GM23248 (cell line): ENCODE measurements around the gene ZG16B. TPM values are rescaled to one million over a fixed set of nuclear protein-coding genes. Genes with fewer than 3 reads are reported as not detected.

Source experiments
- DNase-seq: peaks from one replicate; pipeline ENCODE4 v3.0.0-alpha.2; 2015
- H2AFZ ChIP-seq: fragments of 200-600 bp; sonication (generic); 2 replicates; pipeline ENCODE4 v1.6.1; 2016; ENCODE audit warnings: antibody characterized with exemption
- H3F3A ChIP-seq: fragments of 200-600 bp; sonication (generic); 2 replicates; pipeline ENCODE4 v1.6.1; 2016; ENCODE audit warnings: mild to moderate bottlenecking, antibody characterized with exemption, mixed run types; ENCODE audit not compliant: insufficient read depth
- H3K27ac ChIP-seq: fragments of 200-600 bp; sonication (generic); 2 replicates; pipeline ENCODE4 v1.5.1; 2016; ENCODE audit warnings: mild to moderate bottlenecking
- H3K27me3 ChIP-seq: fragments of 200-600 bp; sonication (generic); replicated peaks from 2 replicates; pipeline ENCODE4 v1.6.1; 2016; ENCODE audit warnings: mild to moderate bottlenecking; ENCODE audit not compliant: insufficient read depth
- H3K36me3 ChIP-seq: fragments of 200-600 bp; sonication (generic); 2 replicates; pipeline ENCODE4 v1.6.1; 2016; ENCODE audit warnings: low read depth, mild to moderate bottlenecking
- H3K4me1 ChIP-seq: fragments of 200-600 bp; sonication (generic); 2 replicates; pipeline ENCODE4 v1.6.1; 2016; ENCODE audit warnings: mild to moderate bottlenecking; ENCODE audit not compliant: insufficient read depth
- H3K4me2 ChIP-seq: fragments of 200-600 bp; sonication (generic); one replicate; pipeline ENCODE4 v1.6.1; 2016; ENCODE audit warnings: mild to moderate bottlenecking; ENCODE audit not compliant: unreplicated experiment
- H3K4me3 ChIP-seq: fragments of 200-600 bp; sonication (generic); 2 replicates; pipeline ENCODE4 v1.5.1; 2016; ENCODE audit warnings: mild to moderate bottlenecking
- H3K79me2 ChIP-seq: fragments of 200-600 bp; sonication (generic); 2 replicates; pipeline ENCODE4 v1.6.1; 2016; ENCODE audit warnings: mild to moderate bottlenecking; ENCODE audit not compliant: insufficient read depth
- H3K9ac ChIP-seq: fragments of 200-600 bp; sonication (generic); 2 replicates; pipeline ENCODE4 v1.6.1; 2016; ENCODE audit warnings: mild to moderate bottlenecking
- H3K9me2 ChIP-seq: fragments of 200-600 bp; sonication (generic); 2 replicates; pipeline ENCODE4 v1.6.1; 2016; ENCODE audit warnings: mixed run types, mild to moderate bottlenecking, moderate library complexity; ENCODE audit not compliant: insufficient read depth
- H3K9me3 ChIP-seq: fragments of 200-600 bp; sonication (generic); one replicate; pipeline ENCODE4 v1.6.1; 2017; ENCODE audit warnings: low read depth
- H4K20me1 ChIP-seq: fragments of 200-600 bp; sonication (generic); 2 replicates; pipeline ENCODE4 v1.6.0; 2016; ENCODE audit not compliant: insufficient read depth
- EZH2 ChIP-seq: fragments of 200-600 bp; sonication (generic); IDR thresholded peaks from 2 replicates; pipeline ENCODE4 v1.6.1; 2018; ENCODE audit warnings: antibody characterized with exemption, mild to moderate bottlenecking; ENCODE audit not compliant: insufficient read depth, poor library complexity, severe bottlenecking
- EZH2phosphoT487 ChIP-seq: fragments of 200-600 bp; sonication (generic); IDR thresholded peaks from 2 replicates; pipeline ENCODE4 v1.6.1; 2018; ENCODE audit warnings: antibody characterized with exemption, moderate library complexity, mild to moderate bottlenecking, low read depth; ENCODE audit not compliant: insufficient read depth
- WGBS, 2 experiments: methylation state at CpG; one replicate each; pipeline ENCODE4 v1.1.6; 2015 to 2017; ENCODE audit warnings: low lambda C conversion rate in 2 of 2, low coverage in 1 of 2; ENCODE audit errors: missing lambda C conversion rate in 2 of 2; 5-methylcytosine and 5-hydroxymethylcytosine counted together
- in situ Hi-C: fragments of 300-500 bp; cut with MboI; formaldehyde crosslinking; loops from 2 replicates; pipeline ENCODE4 v1.15.0; 2020
- polyA plus RNA-seq: library from polyadenylated mRNA; unstranded; fragments of >200 nt; fragmentation: Nextera tagmentation; extraction: Ambion mirVana; gene quantifications from 2 replicates; pipeline ENCODE4 v1.2.1, GENCODE V29; 2016
- total RNA-seq: library from RNA; depleted of rRNA; stranded (reverse); fragments of >200 nt; shearing (Covaris generic); gene quantifications from 2 replicates; pipeline ENCODE4 v1.2.3, GENCODE V29; 2014

ZG16B gene
- total and polyA plus RNA-seq, 2 experiments from 2014 or later = not detected

DNA sequence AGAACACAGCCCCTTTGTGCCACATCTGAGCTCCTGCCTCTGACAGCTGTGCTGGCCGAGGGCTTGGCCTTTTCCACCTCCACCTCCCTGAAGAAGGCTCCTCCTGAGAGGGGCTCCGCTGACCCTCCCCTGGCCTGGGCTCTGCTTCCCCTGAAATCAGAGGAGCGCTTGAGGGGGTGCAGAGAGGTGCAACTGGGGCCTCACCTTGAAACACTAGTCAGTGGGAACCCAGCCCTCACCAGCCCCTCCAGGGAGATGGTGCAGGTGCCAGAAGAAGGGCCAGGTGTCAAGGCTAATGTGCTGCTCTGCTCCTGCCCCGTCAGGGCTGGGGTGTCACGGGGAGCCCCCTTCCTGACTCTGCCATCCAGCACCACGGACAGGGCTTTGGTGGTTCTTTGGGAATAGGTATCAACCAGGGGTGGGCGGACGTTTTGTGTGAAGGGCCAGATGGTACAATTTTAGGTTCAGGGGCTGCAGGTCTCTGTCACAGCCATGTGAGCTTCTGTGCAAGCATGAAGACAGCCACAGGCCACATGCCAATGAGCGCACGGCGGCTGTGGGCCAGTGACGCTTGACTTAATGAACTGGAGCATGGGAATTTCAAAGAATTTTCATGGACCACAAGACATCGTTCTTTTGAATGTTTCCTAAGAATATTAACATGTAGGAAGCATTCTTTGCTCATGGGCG is 2.1 kb upstream of the ZG16B start:
- Histone ChIP-seq H3K4me1 (no peaks in the 10 kb centered on the region), H4K20me1 (no peaks in the 10 kb centered on the region), H3K79me2 (no peaks in the 10 kb centered on the region), H3K27ac (no peak overlapping the region), H3K9me2 (no peaks in the 10 kb centered on the region), H3K9ac (no peak overlapping the region), H3F3A (no peaks in the 10 kb centered on the region; the same call in 1 of the 2 replicates), H3K4me3 (no peak overlapping the region), H2AFZ (no peak overlapping the region), H3K36me3 (no peaks in the 10 kb centered on the region), H3K9me3 (no peaks in the 10 kb centered on the region), H3K27me3 (peaks cover 17% of the 10 kb centered on the region), H3K4me2 (no peak overlapping the region)
- 52 to 61% methylated on average over 14 of the region's 14 CpGs for WGBS, 2 experiments
- DNase-seq = no peak
- in situ Hi-C loops = no loop called here
- TF ChIP-seq EZH2phosphoT487 (no peak), EZH2 (no peak)

DNA sequence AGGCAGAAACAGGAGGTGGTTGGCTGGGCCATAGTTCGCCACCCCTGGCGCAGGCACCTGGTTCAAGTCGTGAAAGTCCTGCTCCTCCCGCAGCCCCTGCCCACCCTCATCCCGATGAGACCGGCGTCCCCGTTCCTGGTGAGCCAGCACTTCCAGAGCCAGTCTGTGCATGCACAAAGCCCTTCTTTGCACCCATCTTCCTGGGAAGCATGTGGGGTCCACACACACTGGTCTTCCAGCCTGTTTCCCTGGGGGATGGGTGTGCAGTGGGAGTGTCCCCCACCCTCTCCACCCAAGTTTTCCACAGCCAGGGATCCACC is 1.6 kb upstream of the ZG16B start:
- no peaks in the 10 kb centered on the region for H3K4me1 ChIP-seq
- no peaks in the 10 kb centered on the region for H3K79me2 ChIP-seq
- peaks cover 16% of the 10 kb centered on the region for H3K27me3 ChIP-seq
- no peaks in the 10 kb centered on the region for H4K20me1 ChIP-seq
- H3K9ac ChIP-seq = no peak overlapping the region
- in situ Hi-C loops = no loop called here
- H3K9me3 ChIP-seq = no peaks in the 10 kb centered on the region
- H3F3A ChIP-seq = no peaks in the 10 kb centered on the region; the same call in 1 of the 2 replicates
- TF ChIP-seq EZH2phosphoT487 (no peak), EZH2 (no peak)
- H3K27ac ChIP-seq = no peak overlapping the region
- DNase-seq = no peak
- no peaks in the 10 kb centered on the region for H3K36me3 ChIP-seq
- H3K4me3 ChIP-seq = no peak overlapping the region
- H2AFZ ChIP-seq = no peak overlapping the region
- no peak overlapping the region for H3K4me2 ChIP-seq
- WGBS, 2 experiments = 70 to 73% methylated on average over 8 of the region's 8 CpGs
- H3K9me2 ChIP-seq = no peaks in the 10 kb centered on the region

DNA sequence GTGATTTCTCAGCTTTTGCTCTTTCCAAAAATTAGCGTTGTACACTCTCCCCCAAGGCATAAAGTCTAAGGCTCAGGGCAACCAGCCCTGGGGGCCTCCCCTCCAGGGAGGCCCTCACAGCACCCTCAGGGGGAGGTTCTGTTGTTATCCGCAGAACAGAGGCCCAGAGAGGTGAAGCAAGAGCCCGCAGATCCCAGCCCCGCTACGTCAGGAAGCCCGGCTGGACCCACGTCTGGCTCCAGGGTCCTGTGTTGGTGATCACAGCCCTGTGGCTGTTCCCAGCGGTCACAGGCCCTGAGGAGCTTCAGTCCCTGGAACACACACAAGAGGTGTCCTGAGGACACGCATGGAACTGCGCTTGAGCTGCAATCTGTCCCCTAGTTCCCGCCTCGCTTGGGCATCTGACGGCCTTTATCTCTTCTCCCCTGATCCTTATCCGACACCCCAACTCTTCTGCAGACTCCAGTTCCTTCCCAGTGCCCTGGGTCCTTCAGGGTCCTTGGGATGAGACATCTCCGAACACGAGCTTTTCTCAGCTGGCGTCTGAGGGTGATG is 1.1 kb upstream of the ZG16B start:
- Histone ChIP-seq H2AFZ (no peak overlapping the region), H3K4me1 (no peaks in the 10 kb centered on the region), H3K9me2 (no peaks in the 10 kb centered on the region), H4K20me1 (no peaks in the 10 kb centered on the region), H3K27me3 (peaks cover 16% of the 10 kb centered on the region), H3K4me2 (no peak overlapping the region), H3K79me2 (no peaks in the 10 kb centered on the region), H3K9me3 (no peaks in the 10 kb centered on the region), H3K9ac (no peak overlapping the region), H3F3A (no peaks in the 10 kb centered on the region), H3K4me3 (no peak overlapping the region), H3K36me3 (no peaks in the 10 kb centered on the region), H3K27ac (no peak overlapping the region)
- DNase-seq = no peak
- TF ChIP-seq EZH2phosphoT487 (no peak), EZH2 (no peak)
- WGBS, 2 experiments = 78 to 80% methylated on average over 17 of the region's 17 CpGs
- in situ Hi-C loops = no loop called here

DNA sequence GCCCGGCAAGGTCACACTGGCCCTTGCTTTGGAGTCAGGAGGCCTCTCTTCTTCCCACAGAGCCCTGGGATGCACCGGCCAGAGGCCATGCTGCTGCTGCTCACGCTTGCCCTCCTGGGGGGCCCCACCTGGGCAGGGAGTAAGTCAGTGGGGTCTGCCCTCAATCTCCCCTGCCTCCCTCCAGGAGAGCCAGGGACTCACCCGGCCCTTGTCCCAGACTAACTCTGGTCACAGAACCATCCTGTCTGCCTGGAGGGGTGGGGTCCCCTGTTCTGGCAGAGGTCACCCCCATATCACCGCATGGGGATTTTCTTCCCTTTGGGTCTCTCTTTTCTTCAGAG is 222 bp downstream of the ZG16B start:
- no peak for DNase-seq

More for the DNA sequence above, 222 bp downstream of the ZG16B start:
- no peak overlapping the region for H2AFZ ChIP-seq
- no peaks in the 10 kb centered on the region for H3K36me3 ChIP-seq
- H3K4me1 ChIP-seq = peaks cover 2% of the 10 kb centered on the region
- H3K4me2 ChIP-seq = no peak overlapping the region
- no peaks in the 10 kb centered on the region for H3K9me2 ChIP-seq
- in situ Hi-C loops = no loop called here
- peaks cover 16% of the 10 kb centered on the region for H3K27me3 ChIP-seq
- no peak overlapping the region for H3K27ac ChIP-seq
- WGBS, 2 experiments = 62 to 72% methylated on average over 4 to 5 of the region's 5 CpGs
- H4K20me1 ChIP-seq = no peaks in the 10 kb centered on the region
- TF ChIP-seq EZH2phosphoT487 = no peak
- no peak for TF ChIP-seq EZH2
- H3K4me3 ChIP-seq = no peak overlapping the region
- H3K9me3 ChIP-seq = no peaks in the 10 kb centered on the region
- H3K79me2 ChIP-seq = no peaks in the 10 kb centered on the region
- H3K9ac ChIP-seq = no peak overlapping the region
- H3F3A ChIP-seq = no peaks in the 10 kb centered on the region
